Measurements from ENCODE around the gene C1QTNF5.

GRCh38 chr11:119357074-119357473 is 16.4 kb upstream of the C1QTNF5 start:
- TF ChIP-seq SP1 (IDR thresholded peaks at IDR 0.05): no peak
- no peak for TF ChIP-seq TARDBP (IDR thresholded peaks at IDR 0.05)
- TF ChIP-seq HDGF (IDR thresholded peaks at IDR 0.05; ENCODE audit: borderline replicate concordance): no peak
- no peak for TF ChIP-seq FOXA1 (IDR thresholded peaks at IDR 0.05)
- TF ChIP-seq FOXK2 (IDR thresholded peaks at IDR 0.05): no peak
- TF ChIP-seq BHLHE40 (IDR thresholded peaks at IDR 0.05; ENCODE audit: borderline replicate concordance): no peak
- TF ChIP-seq ZNF384 (IDR thresholded peaks at IDR 0.05): no peak
- TF ChIP-seq, protein P1, sequence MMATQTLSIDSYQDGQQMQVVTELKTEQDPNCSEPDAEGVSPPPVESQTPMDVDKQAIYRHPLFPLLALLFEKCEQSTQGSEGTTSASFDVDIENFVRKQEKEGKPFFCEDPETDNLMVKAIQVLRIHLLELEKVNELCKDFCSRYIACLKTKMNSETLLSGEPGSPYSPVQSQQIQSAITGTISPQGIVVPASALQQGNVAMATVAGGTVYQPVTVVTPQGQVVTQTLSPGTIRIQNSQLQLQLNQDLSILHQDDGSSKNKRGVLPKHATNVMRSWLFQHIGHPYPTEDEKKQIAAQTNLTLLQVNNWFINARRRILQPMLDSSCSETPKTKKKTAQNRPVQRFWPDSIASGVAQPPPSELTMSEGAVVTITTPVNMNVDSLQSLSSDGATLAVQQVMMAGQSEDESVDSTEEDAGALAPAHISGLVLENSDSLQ (IDR thresholded peaks at IDR 0.05): no peak
- no peak for TF ChIP-seq NFRKB (IDR thresholded peaks at IDR 0.05)

Data from HEK293T (cell line).